ENCODE data around the gene BCAS3.

DNA sequence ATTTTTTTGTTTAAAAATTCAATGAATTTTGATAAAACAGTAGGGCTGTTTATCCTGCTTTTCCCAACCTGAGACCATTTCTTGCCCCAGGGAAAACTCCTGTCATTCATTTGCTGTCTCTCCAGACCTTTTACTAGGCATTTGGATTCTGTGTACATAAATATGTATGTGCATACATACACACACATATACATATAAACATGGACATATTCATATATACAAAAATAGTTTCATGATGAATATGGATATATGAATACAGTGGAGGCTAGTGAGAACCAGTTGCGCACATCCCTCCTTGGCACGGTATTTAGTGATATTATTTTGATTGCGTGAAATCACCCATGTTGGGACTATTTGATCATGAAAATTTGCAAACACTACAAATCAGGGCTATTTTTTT is 269.9 kb downstream of the BCAS3 start:
- TF ChIP-seq, protein P1, sequence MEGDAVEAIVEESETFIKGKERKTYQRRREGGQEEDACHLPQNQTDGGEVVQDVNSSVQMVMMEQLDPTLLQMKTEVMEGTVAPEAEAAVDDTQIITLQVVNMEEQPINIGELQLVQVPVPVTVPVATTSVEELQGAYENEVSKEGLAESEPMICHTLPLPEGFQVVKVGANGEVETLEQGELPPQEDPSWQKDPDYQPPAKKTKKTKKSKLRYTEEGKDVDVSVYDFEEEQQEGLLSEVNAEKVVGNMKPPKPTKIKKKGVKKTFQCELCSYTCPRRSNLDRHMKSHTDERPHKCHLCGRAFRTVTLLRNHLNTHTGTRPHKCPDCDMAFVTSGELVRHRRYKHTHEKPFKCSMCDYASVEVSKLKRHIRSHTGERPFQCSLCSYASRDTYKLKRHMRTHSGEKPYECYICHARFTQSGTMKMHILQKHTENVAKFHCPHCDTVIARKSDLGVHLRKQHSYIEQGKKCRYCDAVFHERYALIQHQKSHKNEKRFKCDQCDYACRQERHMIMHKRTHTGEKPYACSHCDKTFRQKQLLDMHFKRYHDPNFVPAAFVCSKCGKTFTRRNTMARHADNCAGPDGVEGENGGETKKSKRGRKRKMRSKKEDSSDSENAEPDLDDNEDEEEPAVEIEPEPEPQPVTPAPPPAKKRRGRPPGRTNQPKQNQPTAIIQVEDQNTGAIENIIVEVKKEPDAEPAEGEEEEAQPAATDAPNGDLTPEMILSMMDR (IDR thresholded peaks at IDR 0.05), result no peak
- no peak for TF ChIP-seq EP300 (IDR thresholded peaks at IDR 0.05; ENCODE audit: low read depth)

All from transverse colon (tissue), 3 donors.